Cardiac muscle cell (in vitro differentiated cells and primary cell): Measurements from ENCODE around the gene RAI14. TPM values are rescaled to one million over a fixed set of nuclear protein-coding genes. Genes with fewer than 3 reads are reported as not detected.
"Not testable (repeated sequence)": the region's sequence is repeated elsewhere in the genome, so short reads cannot be mapped to it uniquely, and the experiment has no call there.

Experiments
- DNase-seq, 2 donors: peaks; one replicate each; pipeline versions ENCODE4 v3.0.0 to v3.0.0-alpha.2; 2010 to 2017; ENCODE audit warnings: low read depth in 1 of 2, low spot score in 1 of 2
- H3K27ac ChIP-seq: fragments of 200-600 bp; sonication (generic); 2 replicates; pipeline ENCODE4 v1.5.1; 2016
- H3K27me3 ChIP-seq: fragments of 200-600 bp; sonication (generic); 2 replicates; pipeline ENCODE4 v1.6.0; 2016; ENCODE audit warnings: control low read depth
- H3K36me3 ChIP-seq: fragments of 200-600 bp; sonication (generic); 2 replicates; pipeline ENCODE4 v1.5.1; 2016; ENCODE audit warnings: control low read depth
- H3K4me1 ChIP-seq: fragments of 200-600 bp; sonication (generic); 2 replicates; pipeline ENCODE4 v1.8.1; 2017; ENCODE audit warnings: low read depth, mild to moderate bottlenecking, mixed run types
- H3K4me3 ChIP-seq: fragments of 200-600 bp; sonication (generic); 2 replicates; pipeline ENCODE4 v1.5.1; 2016; ENCODE audit warnings: mild to moderate bottlenecking
- H3K9me3 ChIP-seq: fragments of 200-600 bp; sonication (generic); 2 replicates; pipeline ENCODE4 v1.5.1; 2017; ENCODE audit warnings: low read depth, mild to moderate bottlenecking, control low read depth
- polyA plus RNA-seq: library from polyadenylated mRNA; unstranded; fragments of >200 nt; fragmentation: Nextera tagmentation; extraction: Ambion mirVana; gene quantifications from 2 replicates; pipeline ENCODE4 v1.2.1, GENCODE V29; 2016
- total RNA-seq: library from RNA; depleted of rRNA; stranded (reverse); fragments of >200 nt; gene quantifications from 2 replicates; pipeline ENCODE4 v1.2.3, GENCODE V29; 2016
- TF ChIP-seq, protein P1 (sequence below): IDR thresholded peaks from 2 replicates; pipeline ENCODE4 v1.5.1; 2012; ENCODE audit warnings: low read depth, mild to moderate bottlenecking, low read length

The RAI14 gene
- total and polyA plus RNA-seq, 2 experiments from 2014 or later, result 9.6 to 11.6 TPM

DNA sequence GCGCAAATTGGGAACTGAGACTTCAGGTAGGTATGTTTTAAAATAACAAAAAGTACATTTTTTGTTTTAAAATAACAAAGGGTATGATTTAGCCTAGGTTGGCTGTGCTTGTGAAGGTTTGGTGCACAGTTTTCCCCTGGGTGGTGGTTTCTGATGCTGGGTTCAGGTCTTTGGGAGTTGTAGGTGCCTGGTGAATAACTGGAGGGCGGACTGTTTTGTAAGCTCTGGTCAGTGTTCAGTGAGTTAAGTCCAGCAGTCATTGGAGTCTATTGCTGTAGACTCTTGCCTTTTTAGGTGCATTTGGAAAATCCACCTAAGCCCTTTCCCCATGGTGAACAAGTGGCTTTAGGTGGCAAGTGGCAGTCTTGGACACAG lies 43.9 kb downstream of the RAI14 start:
- Histone ChIP-seq H3K9me3 (no peaks in the 10 kb centered on the region), H3K27ac (peak overlapping the region; percentile 2), H3K4me1 (peaks cover 9% of the 10 kb centered on the region), H3K4me3 (no peak overlapping the region), H3K27me3 (no peaks in the 10 kb centered on the region), H3K36me3 (no peaks in the 10 kb centered on the region)
- DNase-seq, result no peak
- TF ChIP-seq, protein P1, sequence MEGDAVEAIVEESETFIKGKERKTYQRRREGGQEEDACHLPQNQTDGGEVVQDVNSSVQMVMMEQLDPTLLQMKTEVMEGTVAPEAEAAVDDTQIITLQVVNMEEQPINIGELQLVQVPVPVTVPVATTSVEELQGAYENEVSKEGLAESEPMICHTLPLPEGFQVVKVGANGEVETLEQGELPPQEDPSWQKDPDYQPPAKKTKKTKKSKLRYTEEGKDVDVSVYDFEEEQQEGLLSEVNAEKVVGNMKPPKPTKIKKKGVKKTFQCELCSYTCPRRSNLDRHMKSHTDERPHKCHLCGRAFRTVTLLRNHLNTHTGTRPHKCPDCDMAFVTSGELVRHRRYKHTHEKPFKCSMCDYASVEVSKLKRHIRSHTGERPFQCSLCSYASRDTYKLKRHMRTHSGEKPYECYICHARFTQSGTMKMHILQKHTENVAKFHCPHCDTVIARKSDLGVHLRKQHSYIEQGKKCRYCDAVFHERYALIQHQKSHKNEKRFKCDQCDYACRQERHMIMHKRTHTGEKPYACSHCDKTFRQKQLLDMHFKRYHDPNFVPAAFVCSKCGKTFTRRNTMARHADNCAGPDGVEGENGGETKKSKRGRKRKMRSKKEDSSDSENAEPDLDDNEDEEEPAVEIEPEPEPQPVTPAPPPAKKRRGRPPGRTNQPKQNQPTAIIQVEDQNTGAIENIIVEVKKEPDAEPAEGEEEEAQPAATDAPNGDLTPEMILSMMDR, result no peak

DNA sequence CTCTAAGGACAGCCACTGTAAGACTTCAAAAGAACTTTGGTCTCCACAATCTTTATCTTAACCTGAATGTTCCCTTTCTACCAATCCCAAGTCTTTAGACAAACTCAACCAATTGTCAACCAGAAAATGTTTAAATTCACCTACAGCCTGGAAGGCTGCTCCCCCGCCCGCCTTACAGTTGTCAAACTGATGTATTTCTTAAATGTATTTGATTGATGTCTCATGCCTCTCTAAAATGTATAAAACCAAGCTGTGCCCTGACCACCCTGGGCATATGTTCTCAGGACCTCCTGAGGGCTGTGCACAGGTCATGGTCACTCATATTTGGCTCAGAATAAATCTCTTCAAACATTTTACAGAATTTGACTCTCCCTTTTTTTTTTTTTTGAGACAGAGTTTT lies 45.3 kb downstream of the RAI14 start:
- H3K9me3 ChIP-seq, H3K36me3 ChIP-seq, H3K27ac ChIP-seq, DNase-seq, H3K4me1 ChIP-seq, H3K27me3 ChIP-seq, H3K4me3 ChIP-seq: not testable (repeated sequence)

DNA sequence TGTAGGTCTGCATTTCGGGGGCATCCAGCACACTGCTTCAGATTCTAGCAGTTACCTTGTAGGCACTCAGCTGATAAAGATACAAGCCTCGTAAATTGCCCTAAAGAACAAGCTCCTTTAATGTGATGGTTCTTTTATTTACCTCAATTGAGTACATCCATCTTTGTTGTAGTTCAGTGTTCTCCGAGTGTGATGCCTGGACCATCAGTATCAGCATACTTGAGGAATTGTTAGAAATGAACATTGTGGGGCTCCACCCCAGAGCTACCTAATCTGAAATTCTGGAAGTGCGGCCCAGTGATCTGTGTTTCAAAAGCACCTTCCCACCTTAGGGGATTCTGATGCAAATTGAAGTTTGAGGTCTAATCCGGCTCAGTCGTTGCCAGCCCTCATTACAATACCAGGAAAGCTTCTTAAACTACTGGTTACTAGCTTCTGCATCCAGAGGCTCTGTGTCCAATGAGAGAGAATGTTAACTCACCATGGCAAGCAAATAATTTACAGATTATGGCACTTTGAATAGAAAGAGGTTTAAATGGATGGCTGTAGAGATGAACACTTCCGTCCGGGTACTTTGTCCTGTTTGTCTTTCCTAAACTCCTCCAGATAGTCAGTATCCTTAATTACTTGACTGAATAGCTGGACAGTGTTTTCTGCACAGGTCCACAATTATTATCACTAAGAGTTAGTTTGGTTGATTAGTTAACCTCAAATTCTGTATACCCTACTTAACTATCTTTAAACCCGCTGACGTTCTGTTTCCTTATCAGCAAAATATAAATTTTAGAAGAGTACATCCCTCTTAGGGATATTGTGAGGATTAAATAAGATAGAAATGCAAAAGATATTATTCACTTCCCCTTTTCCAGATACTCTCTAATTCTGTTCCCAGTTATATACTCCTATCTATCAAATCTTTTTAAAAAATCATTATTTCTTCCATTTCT lies 47.9 kb downstream of the RAI14 start:
- no peak for DNase-seq
- no peak overlapping the region for H3K4me3 ChIP-seq
- H3K36me3 ChIP-seq, result no peaks in the 10 kb centered on the region
- peaks cover 9% of the 10 kb centered on the region for H3K4me1 ChIP-seq
- no peak overlapping the region for H3K27ac ChIP-seq
- H3K27me3 ChIP-seq, result no peaks in the 10 kb centered on the region
- TF ChIP-seq, protein P1, result no peak
- no peaks in the 10 kb centered on the region for H3K9me3 ChIP-seq

DNA sequence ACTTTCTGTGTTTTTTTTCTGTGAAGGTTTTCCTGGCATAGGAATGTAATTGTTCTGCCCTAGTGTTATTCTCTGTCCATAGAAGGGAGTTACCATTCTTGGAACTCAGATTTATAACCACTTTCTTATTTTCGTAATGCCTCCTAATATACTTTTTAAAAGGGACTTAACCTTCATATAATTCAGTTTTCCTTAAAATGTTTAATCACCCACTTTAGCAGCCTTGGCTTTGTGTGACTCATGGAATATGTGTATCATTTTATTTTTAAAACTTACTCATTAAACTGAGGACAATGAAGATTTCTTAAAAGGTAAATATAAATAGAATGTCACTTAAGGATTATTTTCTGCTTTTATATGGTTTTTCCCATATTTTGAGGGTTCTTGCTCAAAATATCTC lies 50.0 kb downstream of the RAI14 start:
- H3K27ac ChIP-seq, result no peak overlapping the region
- no peak overlapping the region for H3K4me3 ChIP-seq
- H3K9me3 ChIP-seq, result no peaks in the 10 kb centered on the region
- DNase-seq, result no peak
- H3K27me3 ChIP-seq, result no peaks in the 10 kb centered on the region
- no peaks in the 10 kb centered on the region for H3K36me3 ChIP-seq
- TF ChIP-seq, protein P1, result no peak
- no peaks in the 10 kb centered on the region for H3K4me1 ChIP-seq

DNA sequence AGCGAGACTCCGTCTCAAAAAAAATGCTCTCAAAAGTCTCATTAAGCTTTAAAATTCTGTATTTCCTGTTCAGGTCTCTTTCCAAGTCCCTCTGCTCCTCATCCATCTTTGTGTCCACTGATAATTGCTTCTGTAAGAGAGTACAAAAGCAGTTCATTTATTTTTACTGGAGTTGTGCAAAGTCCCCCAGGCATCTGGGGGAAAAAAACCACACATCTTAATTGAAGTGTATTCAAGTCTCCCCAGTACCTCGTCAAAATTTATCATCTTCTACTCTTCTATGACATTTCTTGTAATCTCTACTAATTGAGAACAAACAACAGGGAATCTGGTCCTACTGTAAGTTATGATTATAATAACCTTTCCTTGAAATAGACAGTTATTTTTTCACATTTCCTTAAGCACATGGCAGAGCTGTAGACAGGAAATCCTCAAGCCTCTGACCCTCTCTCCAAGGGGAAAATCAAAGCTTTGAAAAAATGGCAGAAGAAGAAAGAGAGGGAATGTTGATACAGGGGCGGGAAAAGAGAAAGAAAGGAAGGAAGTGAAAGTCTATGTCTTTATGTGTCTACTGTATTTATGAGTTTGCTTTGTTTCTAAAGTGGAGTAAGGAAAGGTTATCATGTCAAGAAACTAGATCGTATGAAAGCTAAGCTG lies 51.5 kb downstream of the RAI14 start:
- no peaks in the 10 kb centered on the region for H3K27me3 ChIP-seq
- H3K4me1 ChIP-seq, result no peaks in the 10 kb centered on the region
- no peak overlapping the region for H3K4me3 ChIP-seq
- H3K9me3 ChIP-seq, result no peaks in the 10 kb centered on the region
- H3K36me3 ChIP-seq, result no peaks in the 10 kb centered on the region
- no peak overlapping the region for H3K27ac ChIP-seq
- no peak for DNase-seq
- TF ChIP-seq, protein P1, result no peak

DNA sequence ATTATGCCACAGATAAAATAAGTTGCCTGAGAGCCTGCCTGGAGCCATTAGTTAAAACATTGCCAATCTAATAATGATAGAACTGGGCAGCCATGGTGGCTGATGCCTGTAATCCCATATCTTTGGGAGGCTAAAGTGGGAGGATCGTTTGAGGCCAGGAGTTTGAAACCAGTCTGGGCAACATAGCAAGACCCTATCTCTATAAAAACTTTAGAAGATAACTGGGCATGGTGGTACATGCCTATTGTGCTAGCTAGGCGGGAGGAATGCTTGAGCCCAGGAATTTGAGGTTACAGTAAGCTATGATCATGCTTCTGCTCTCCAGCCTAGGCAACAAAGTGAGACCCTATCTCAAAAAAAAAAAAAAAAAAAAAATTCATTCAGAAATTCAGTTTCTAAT lies 52.6 kb downstream of the RAI14 start:
- H3K27me3 ChIP-seq, result no peaks in the 10 kb centered on the region
- no peak for DNase-seq
- no peak overlapping the region for H3K4me3 ChIP-seq
- H3K27ac ChIP-seq, result no peak overlapping the region
- no peaks in the 10 kb centered on the region for H3K4me1 ChIP-seq
- no peaks in the 10 kb centered on the region for H3K9me3 ChIP-seq
- no peaks in the 10 kb centered on the region for H3K36me3 ChIP-seq
- TF ChIP-seq, protein P1, result no peak
